BJ (cell line): ENCODE measurements around the gene KRTAP10-4. TPM values are rescaled to one million over a fixed set of nuclear protein-coding genes. Genes with fewer than 3 reads are reported as not detected.
"Not testable (repeated sequence)": the region's sequence is repeated elsewhere in the genome, so short reads cannot be mapped to it uniquely, and the experiment has no call there.

Experiments
- CTCF ChIA-PET: fragments of 350-600 bp; formaldehyde crosslinking; extraction: SDS; loops from one replicate; lab custom pipeline; 2021; ENCODE audit warnings: antibody characterized with exemption, inconsistent platforms; lab: Yijun Ruan, JAX
- POLR2A ChIA-PET: fragments of 300-600 bp; sonication (Branson Sonifier 250); formaldehyde crosslinking; extraction: SDS; loops from one replicate; lab custom pipeline; 2021; ENCODE audit warnings: antibody characterized with exemption; lab: Charles Lee
- DNase-seq: peaks from one replicate; pipeline ENCODE4 v3.0.0-alpha.2; 2011; ENCODE audit warnings: low read depth
- H3K27me3 ChIP-seq: 2 replicates; pipeline ENCODE4 v1.6.0; 2011; ENCODE audit warnings: low read length; ENCODE audit not compliant: control insufficient read depth, insufficient read depth
- H3K36me3 ChIP-seq: 2 replicates; pipeline ENCODE4 v1.5.1; 2011; ENCODE audit warnings: low read length; ENCODE audit not compliant: control insufficient read depth, insufficient read depth
- H3K4me3 ChIP-seq: 2 replicates; pipeline ENCODE4 v1.5.1; 2011; ENCODE audit warnings: low read depth, mild to moderate bottlenecking, control low read depth, low read length
- polyA plus RNA-seq: library from polyadenylated mRNA; depleted of rRNA; stranded (reverse); fragments of >200 nt; gene quantifications from 2 replicates; pipeline ENCODE4 v1.2.3, GENCODE V29; 2011
- TF ChIP-seq, protein P1 (sequence below): IDR thresholded peaks from 2 replicates; pipeline ENCODE4 v1.5.1; 2011; ENCODE audit warnings: low read depth, mild to moderate bottlenecking, control low read depth, inconsistent platforms, low read length, moderate library complexity; ENCODE audit not compliant: insufficient read depth

KRTAP10-4 gene
- polyA plus RNA-seq, 1 experiment: not detected

DNA sequence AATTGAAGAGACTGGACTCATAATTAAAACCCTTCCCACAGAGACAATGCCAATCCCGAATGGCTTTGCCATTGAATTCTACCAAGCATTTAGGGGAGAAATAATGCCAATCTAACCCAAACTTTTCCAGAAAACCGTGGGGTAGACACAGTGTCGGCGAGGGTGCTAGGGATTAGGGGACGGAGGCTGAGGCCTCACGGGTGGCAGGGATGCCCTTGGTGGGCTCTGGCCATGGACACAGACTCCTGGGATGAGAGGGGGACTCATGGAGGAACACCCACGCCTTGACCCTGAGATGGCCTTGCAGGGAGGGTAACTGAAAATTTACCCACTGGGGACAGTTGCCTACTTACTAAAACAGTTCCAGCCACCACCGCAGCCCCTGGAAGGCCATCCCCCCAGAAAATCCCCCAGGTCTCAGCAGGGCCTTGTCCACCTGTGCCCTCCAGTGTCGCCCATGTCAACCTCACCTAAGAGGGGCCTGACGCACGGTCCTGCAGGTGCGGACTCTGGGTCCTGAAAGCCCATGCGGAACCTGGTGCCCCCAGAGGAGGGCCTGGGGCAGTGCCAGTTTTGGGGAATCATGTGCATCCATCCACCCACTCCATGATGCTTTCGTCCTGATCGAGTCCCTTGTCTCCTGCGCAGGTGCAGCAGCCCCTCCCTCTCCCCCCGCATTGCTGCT lies 5.0 kb downstream of the KRTAP10-4 start:
- Histone ChIP-seq H3K4me3 (no peak overlapping the region), H3K27me3 (no peaks in the 10 kb centered on the region), H3K36me3 (no peaks in the 10 kb centered on the region)
- DNase-seq: no peak
- TF ChIP-seq, protein P1, sequence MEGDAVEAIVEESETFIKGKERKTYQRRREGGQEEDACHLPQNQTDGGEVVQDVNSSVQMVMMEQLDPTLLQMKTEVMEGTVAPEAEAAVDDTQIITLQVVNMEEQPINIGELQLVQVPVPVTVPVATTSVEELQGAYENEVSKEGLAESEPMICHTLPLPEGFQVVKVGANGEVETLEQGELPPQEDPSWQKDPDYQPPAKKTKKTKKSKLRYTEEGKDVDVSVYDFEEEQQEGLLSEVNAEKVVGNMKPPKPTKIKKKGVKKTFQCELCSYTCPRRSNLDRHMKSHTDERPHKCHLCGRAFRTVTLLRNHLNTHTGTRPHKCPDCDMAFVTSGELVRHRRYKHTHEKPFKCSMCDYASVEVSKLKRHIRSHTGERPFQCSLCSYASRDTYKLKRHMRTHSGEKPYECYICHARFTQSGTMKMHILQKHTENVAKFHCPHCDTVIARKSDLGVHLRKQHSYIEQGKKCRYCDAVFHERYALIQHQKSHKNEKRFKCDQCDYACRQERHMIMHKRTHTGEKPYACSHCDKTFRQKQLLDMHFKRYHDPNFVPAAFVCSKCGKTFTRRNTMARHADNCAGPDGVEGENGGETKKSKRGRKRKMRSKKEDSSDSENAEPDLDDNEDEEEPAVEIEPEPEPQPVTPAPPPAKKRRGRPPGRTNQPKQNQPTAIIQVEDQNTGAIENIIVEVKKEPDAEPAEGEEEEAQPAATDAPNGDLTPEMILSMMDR: no peak
- POLR2A ChIA-PET: no interaction called here
- CTCF ChIA-PET: no interaction called here

DNA sequence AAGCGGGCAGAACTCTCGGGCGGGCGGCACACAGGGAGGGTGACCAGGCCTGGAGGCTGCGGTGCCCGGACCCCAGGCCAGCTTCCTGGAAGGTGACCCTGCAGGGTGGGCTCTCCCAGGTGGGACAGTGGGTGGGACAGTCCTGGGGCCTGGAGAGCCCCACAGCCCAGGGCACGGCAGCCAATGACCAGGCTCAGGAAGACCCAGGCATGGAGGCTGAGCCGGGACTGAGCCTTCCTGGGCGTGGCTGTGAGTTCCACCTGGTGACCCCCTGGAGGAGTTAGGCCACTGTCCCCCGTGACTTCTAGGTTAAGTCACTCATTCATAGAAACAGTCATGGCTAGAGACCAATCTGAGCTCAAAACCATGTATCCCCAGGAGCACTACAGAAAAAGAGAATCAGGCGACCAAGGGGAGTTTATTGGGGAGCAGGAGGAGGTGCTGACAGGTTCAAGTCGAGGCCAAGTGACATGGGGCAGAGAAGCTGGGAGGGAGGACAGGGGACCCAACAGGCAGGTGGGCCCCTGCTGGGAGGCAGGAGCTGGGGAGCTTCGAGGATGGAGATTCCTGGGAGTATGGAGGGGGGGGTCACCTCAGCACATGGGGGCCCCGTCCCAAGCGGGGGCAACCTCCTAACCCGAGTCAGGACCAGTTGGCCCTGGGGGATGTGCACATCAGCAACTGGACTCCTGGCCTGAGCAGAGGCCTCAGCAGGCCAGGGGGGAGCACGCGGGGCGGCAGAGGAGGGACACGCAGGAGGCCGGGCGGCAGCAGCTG lies 5.7 kb downstream of the KRTAP10-4 start:
- CTCF ChIA-PET: no interaction called here
- H3K36me3 ChIP-seq: no peaks in the 10 kb centered on the region
- no peaks in the 10 kb centered on the region for H3K27me3 ChIP-seq
- POLR2A ChIA-PET: no interaction called here
- TF ChIP-seq, protein P1: no peak
- H3K4me3 ChIP-seq: no peak overlapping the region
- no peak for DNase-seq

DNA sequence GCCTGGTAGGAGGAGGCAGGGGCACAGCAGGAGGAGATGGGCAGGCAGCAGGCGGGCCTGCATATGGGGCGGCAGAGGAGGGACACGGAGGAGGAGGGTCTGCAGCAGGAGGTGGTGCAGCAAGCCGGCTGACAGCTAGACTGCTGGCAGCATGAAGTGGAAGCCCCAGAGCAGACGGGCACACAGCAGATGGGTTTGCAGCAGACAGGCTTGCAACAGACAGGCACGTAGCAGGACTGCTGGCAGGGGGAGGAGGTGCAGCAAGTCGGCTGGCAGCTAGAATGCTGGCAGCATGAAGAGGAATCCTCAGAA lies 6.3 kb downstream of the KRTAP10-4 start:
- H3K4me3 ChIP-seq: no peak overlapping the region
- no peak for DNase-seq
- ChIA-PET CTCF (no interaction called here), POLR2A (no interaction called here)
- no peaks in the 10 kb centered on the region for H3K27me3 ChIP-seq
- no peaks in the 10 kb centered on the region for H3K36me3 ChIP-seq
- TF ChIP-seq, protein P1: no peak

DNA sequence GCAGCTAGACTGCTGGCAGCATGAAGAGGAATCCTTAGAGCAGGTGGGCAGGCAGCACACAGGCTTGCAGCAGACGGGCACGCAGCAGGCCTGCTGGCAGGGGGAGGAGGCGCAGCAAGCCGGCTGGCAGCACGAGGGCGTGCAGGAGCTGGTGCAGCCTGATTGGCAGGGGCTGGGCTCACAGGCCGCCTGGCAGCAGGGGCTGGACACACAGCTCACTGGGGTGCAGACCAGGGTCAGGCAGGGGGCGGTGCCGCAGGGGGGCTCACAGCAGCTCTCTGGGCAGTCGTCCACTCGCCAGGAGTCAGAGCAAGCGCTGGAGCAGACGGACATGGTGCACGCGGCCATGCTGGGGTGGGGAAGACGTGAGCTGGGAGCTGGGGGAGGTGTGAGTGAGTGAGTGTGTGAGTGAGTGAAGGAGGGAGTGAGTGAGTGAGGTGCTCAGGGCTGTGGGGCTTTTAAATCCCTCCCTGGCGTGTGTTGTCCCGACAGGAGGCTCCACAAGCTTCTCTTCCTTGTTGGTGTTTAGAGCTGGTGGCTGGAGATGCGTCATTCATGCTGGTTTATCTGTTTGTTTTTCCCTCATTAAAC lies 6.8 kb downstream of the KRTAP10-4 start, which contains the start of gene KRTAP10-5:
Gene KRTAP10-5 (minus strand): TSS at position 374 of the 591 bp plus-strand sequence. CDS start 26 bp downstream, at position 348.
- H3K4me3 ChIP-seq, POLR2A ChIA-PET: not testable (repeated sequence)

DNA sequence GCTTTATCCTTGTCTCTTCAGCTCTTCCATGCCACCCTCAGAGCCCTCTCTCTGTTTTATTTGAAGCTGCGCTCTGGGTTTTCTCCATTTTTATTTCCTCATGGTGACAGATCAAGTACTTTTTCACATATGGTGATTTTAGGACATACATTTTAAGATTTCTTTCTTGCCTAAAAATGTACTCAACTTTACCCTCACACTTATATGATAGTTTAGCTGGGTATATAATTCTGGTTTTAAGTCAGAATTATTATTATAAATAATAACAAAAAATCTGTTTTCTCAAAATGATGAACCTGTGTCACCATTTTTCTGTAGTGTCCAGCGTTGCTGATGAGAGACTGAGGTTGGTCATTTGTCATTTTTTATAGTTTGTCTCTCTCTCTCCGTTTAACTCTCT lies 7.6 kb downstream of the KRTAP10-4 start:
- TF ChIP-seq, protein P1: no peak
- ChIA-PET CTCF (no interaction called here), POLR2A (no interaction called here)
- no peak for DNase-seq
- Histone ChIP-seq H3K27me3 (no peaks in the 10 kb centered on the region), H3K4me3 (no peak overlapping the region), H3K36me3 (no peaks in the 10 kb centered on the region)

More for the DNA sequence above, 6.8 kb downstream of the KRTAP10-4 start, which contains the start of gene KRTAP10-5:
- DNase-seq, H3K36me3 ChIP-seq, CTCF ChIA-PET, H3K27me3 ChIP-seq: not testable (repeated sequence)
